ENCODE measurements around the gene SLC16A9.
"Not testable (repeated sequence)": the region's sequence is repeated elsewhere in the genome, so short reads cannot be mapped to it uniquely, and the experiment has no call there.

The SLC16A9 gene

GRCh38 chr10:59741583-59741982 is 31.9 kb upstream of the SLC16A9 start:
- no peaks in the 10 kb centered on the region for H3K79me2 ChIP-seq (ENCODE audit: control insufficient read depth, insufficient read depth, low read length, unreplicated experiment)
- H3K4me3 ChIP-seq (ENCODE audit: low read depth, low read length): no peak overlapping the region
- H3K4me1 ChIP-seq (ENCODE audit: control insufficient read depth, insufficient read depth, low read length, unreplicated experiment): no peaks in the 10 kb centered on the region
- no peak overlapping the region for H3K27ac ChIP-seq (ENCODE audit: low read depth, low read length)
- H3K36me3 ChIP-seq (ENCODE audit: insufficient read depth, low read length): no peaks in the 10 kb centered on the region
- H3K27me3 ChIP-seq (ENCODE audit: insufficient read depth, low read length): peaks cover 32% of the 10 kb centered on the region
- no peak overlapping the region for H2AFZ ChIP-seq (ENCODE audit: low read length, unreplicated experiment)

DNA sequence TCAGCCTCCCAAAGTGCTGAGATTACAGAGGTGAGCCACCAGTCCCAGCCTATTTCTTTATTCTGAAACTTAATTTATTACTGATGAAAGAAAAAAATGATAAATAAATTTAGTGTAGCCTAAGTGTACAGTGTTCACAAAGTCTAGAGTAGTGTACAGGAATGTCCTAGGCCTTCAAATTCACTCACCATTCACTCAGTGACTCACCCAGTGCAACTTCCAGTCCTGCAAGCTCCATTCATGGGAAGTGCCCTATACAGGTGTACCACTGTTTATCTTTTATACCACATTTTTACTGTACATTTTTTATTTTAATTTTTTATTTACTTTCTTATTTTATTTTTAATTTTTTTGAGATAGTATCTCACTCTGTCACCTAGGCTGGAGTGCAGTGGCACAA is 31.4 kb upstream of the SLC16A9 start:
- Histone ChIP-seq H3K36me3 (ENCODE audit: insufficient read depth, low read length) (no peaks in the 10 kb centered on the region), H3K27me3 (ENCODE audit: insufficient read depth, low read length) (peaks cover 37% of the 10 kb centered on the region), H3K4me1 (ENCODE audit: control insufficient read depth, insufficient read depth, low read length, unreplicated experiment) (no peaks in the 10 kb centered on the region), H3K4me3 (ENCODE audit: low read depth, low read length) (no peak overlapping the region), H3K27ac (ENCODE audit: low read depth, low read length) (no peak overlapping the region), H2AFZ (ENCODE audit: low read length, unreplicated experiment) (no peak overlapping the region), H3K79me2 (ENCODE audit: control insufficient read depth, insufficient read depth, low read length, unreplicated experiment) (no peaks in the 10 kb centered on the region)

- Histone ChIP-seq H3K4me1 (ENCODE audit: control insufficient read depth, insufficient read depth, low read length, unreplicated experiment) (no peaks in the 10 kb centered on the region), H2AFZ (ENCODE audit: low read length, unreplicated experiment) (no peak overlapping the region), H3K4me3 (ENCODE audit: low read depth, low read length) (no peak overlapping the region), H3K79me2 (ENCODE audit: control insufficient read depth, insufficient read depth, low read length, unreplicated experiment) (no peaks in the 10 kb centered on the region), H3K27ac (ENCODE audit: low read depth, low read length) (no peak overlapping the region), H3K27me3 (ENCODE audit: insufficient read depth, low read length) (peaks cover 53% of the 10 kb centered on the region), H3K36me3 (ENCODE audit: insufficient read depth, low read length) (no peaks in the 10 kb centered on the region)
Observed at GRCh38 chr10:59736749-59737148, 27.1 kb upstream of the SLC16A9 start.

GRCh38 chr10:59735296-59735695 is 25.6 kb upstream of the SLC16A9 start:
- Histone ChIP-seq H2AFZ (ENCODE audit: low read length, unreplicated experiment) (no peak overlapping the region), H3K36me3 (ENCODE audit: insufficient read depth, low read length) (no peaks in the 10 kb centered on the region), H3K27ac (ENCODE audit: low read depth, low read length) (no peak overlapping the region), H3K27me3 (ENCODE audit: insufficient read depth, low read length) (peaks cover 53% of the 10 kb centered on the region), H3K4me1 (ENCODE audit: control insufficient read depth, insufficient read depth, low read length, unreplicated experiment) (no peaks in the 10 kb centered on the region), H3K4me3 (ENCODE audit: low read depth, low read length) (no peak overlapping the region), H3K79me2 (ENCODE audit: control insufficient read depth, insufficient read depth, low read length, unreplicated experiment) (no peaks in the 10 kb centered on the region)

GRCh38 chr10:59734014-59734462 is 24.4 kb upstream of the SLC16A9 start:
- Histone ChIP-seq H3K4me3 (ENCODE audit: low read depth, low read length) (no peak overlapping the region), H2AFZ (ENCODE audit: low read length, unreplicated experiment) (no peak overlapping the region), H3K36me3 (ENCODE audit: insufficient read depth, low read length) (no peaks in the 10 kb centered on the region)

GRCh38 chr10:59733321-59734013 is 23.8 kb upstream of the SLC16A9 start:
- not testable (repeated sequence) for H3K79me2 ChIP-seq (ENCODE audit: control insufficient read depth, insufficient read depth, low read length, unreplicated experiment); H2AFZ ChIP-seq (ENCODE audit: low read length, unreplicated experiment); H3K4me1 ChIP-seq (ENCODE audit: control insufficient read depth, insufficient read depth, low read length, unreplicated experiment); H3K4me3 ChIP-seq (ENCODE audit: low read depth, low read length); H3K27ac ChIP-seq (ENCODE audit: low read depth, low read length); H3K36me3 ChIP-seq (ENCODE audit: insufficient read depth, low read length)
- peaks cover 45% of the 10 kb centered on the region for H3K27me3 ChIP-seq (ENCODE audit: insufficient read depth, low read length)

More at GRCh38 chr10:59734014-59734462, 24.4 kb upstream of the SLC16A9 start:
- no peaks in the 10 kb centered on the region for H3K4me1 ChIP-seq (ENCODE audit: control insufficient read depth, insufficient read depth, low read length, unreplicated experiment)
- H3K79me2 ChIP-seq (ENCODE audit: control insufficient read depth, insufficient read depth, low read length, unreplicated experiment): no peaks in the 10 kb centered on the region
- no peak overlapping the region for H3K27ac ChIP-seq (ENCODE audit: low read depth, low read length)
- H3K27me3 ChIP-seq (ENCODE audit: insufficient read depth, low read length): peaks cover 48% of the 10 kb centered on the region

DNA sequence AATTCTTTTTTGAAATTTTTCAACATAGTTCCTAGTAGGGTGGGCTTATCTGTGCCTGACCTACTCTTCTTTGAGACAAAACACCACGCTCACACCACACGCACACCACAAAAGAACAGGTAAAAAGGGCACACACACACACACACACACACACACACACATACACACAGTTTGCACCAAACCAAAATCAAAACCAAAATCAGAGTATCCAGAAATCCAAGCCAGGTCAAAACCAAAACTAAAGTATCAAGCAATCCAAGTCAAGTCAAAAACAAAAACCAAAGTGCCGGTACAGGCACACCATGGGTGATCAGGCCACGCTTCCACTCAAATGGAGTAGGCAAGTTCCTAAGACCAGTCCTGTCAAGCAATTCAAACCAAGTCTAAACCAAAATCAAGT is 23.2 kb upstream of the SLC16A9 start:
- H3K4me1 ChIP-seq (ENCODE audit: control insufficient read depth, insufficient read depth, low read length, unreplicated experiment); H3K27ac ChIP-seq (ENCODE audit: low read depth, low read length); H3K4me3 ChIP-seq (ENCODE audit: low read depth, low read length); H3K36me3 ChIP-seq (ENCODE audit: insufficient read depth, low read length); H3K79me2 ChIP-seq (ENCODE audit: control insufficient read depth, insufficient read depth, low read length, unreplicated experiment); H2AFZ ChIP-seq (ENCODE audit: low read length, unreplicated experiment): not testable (repeated sequence)
- peaks cover 39% of the 10 kb centered on the region for H3K27me3 ChIP-seq (ENCODE audit: insufficient read depth, low read length)

- H3K4me1 ChIP-seq (ENCODE audit: control insufficient read depth, insufficient read depth, low read length, unreplicated experiment); H3K4me3 ChIP-seq (ENCODE audit: low read depth, low read length); H3K36me3 ChIP-seq (ENCODE audit: insufficient read depth, low read length); H2AFZ ChIP-seq (ENCODE audit: low read length, unreplicated experiment); H3K27ac ChIP-seq (ENCODE audit: low read depth, low read length); H3K27me3 ChIP-seq (ENCODE audit: insufficient read depth, low read length); H3K79me2 ChIP-seq (ENCODE audit: control insufficient read depth, insufficient read depth, low read length, unreplicated experiment): not testable (repeated sequence)
Observed at GRCh38 chr10:59729167-59729566, 19.5 kb upstream of the SLC16A9 start.

DNA sequence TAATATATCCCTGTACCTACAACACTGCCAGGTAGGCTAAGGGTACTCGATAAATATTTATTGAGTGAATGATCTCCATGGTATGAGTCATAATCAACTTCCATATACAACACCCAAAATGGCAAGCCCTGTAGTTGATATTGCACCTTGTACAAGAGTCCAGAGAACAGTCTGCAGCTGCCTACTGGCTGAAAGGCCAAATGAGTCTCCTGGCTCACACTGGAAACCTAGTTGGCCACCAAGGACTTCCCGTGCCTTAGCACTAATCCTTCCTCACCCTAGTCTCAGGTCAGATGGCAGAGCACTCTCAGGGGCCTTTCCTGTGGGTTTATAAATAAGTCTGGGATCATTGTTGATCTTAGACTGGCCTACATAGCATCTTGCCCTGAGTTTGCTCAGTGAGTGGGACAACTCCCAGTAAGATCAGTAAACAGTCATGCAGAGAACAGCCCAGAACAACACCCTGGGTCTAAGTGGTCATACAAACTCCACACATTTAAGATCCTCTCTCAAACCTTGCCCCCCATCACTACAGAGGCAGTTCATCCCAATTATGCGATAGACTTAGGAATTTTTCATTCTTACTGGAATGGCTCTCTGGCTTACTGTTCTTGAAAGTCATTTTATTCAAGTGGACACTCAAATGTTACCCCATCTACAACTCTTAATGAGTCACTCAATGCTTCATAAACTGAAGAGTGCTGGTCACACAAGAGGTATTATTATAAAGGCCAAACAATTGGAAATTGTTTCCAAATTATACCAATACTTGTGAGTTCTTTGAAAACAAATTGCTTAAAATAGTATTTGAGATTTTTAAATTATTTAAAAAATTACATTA is 14.7 kb upstream of the SLC16A9 start:
- peaks cover 10% of the 10 kb centered on the region for H3K27me3 ChIP-seq (ENCODE audit: insufficient read depth, low read length)
- no peak overlapping the region for H3K4me3 ChIP-seq (ENCODE audit: low read depth, low read length)
- no peak overlapping the region for H3K27ac ChIP-seq (ENCODE audit: low read depth, low read length)
- H3K79me2 ChIP-seq (ENCODE audit: control insufficient read depth, insufficient read depth, low read length, unreplicated experiment): no peaks in the 10 kb centered on the region
- no peaks in the 10 kb centered on the region for H3K4me1 ChIP-seq (ENCODE audit: control insufficient read depth, insufficient read depth, low read length, unreplicated experiment)
- H2AFZ ChIP-seq (ENCODE audit: low read length, unreplicated experiment): no peak overlapping the region
- no peaks in the 10 kb centered on the region for H3K36me3 ChIP-seq (ENCODE audit: insufficient read depth, low read length)

- no peaks in the 10 kb centered on the region for H3K79me2 ChIP-seq (ENCODE audit: control insufficient read depth, insufficient read depth, low read length, unreplicated experiment)
Observed at GRCh38 chr10:59720377-59720776, 10.7 kb upstream of the SLC16A9 start.

GRCh38 chr10:59719374-59719773 is 9.7 kb upstream of the SLC16A9 start:
- Histone ChIP-seq H3K79me2 (ENCODE audit: control insufficient read depth, insufficient read depth, low read length, unreplicated experiment) (no peaks in the 10 kb centered on the region), H2AFZ (ENCODE audit: low read length, unreplicated experiment) (no peak overlapping the region), H3K27me3 (ENCODE audit: insufficient read depth, low read length) (peaks cover 37% of the 10 kb centered on the region)

More at GRCh38 chr10:59720377-59720776, 10.7 kb upstream of the SLC16A9 start:
- no peak overlapping the region for H3K27ac ChIP-seq (ENCODE audit: low read depth, low read length)
- no peak overlapping the region for H3K4me3 ChIP-seq (ENCODE audit: low read depth, low read length)
- no peak overlapping the region for H2AFZ ChIP-seq (ENCODE audit: low read length, unreplicated experiment)
- H3K4me1 ChIP-seq (ENCODE audit: control insufficient read depth, insufficient read depth, low read length, unreplicated experiment): no peaks in the 10 kb centered on the region
- peaks cover 28% of the 10 kb centered on the region for H3K27me3 ChIP-seq (ENCODE audit: insufficient read depth, low read length)
- H3K36me3 ChIP-seq (ENCODE audit: insufficient read depth, low read length): no peaks in the 10 kb centered on the region

More at GRCh38 chr10:59719374-59719773, 9.7 kb upstream of the SLC16A9 start:
- Histone ChIP-seq H3K36me3 (ENCODE audit: insufficient read depth, low read length) (no peaks in the 10 kb centered on the region), H3K4me3 (ENCODE audit: low read depth, low read length) (no peak overlapping the region), H3K4me1 (ENCODE audit: control insufficient read depth, insufficient read depth, low read length, unreplicated experiment) (no peaks in the 10 kb centered on the region), H3K27ac (ENCODE audit: low read depth, low read length) (no peak overlapping the region)
